22Rv1 (cell line): ENCODE data around the gene ITGA8.

Experiments used
- ZFX ChIP-seq: fragments of 450-650 bp; IDR thresholded peaks from 2 replicates; pipeline ENCODE4 v1.6.1; 2017; ENCODE audit warnings: antibody characterized with exemption, borderline replicate concordance
- TF ChIP-seq, protein P1 (sequence below): fragments of 450-650 bp; IDR thresholded peaks from 2 replicates; pipeline ENCODE4 v1.5.1; 2017; ENCODE audit warnings: mild to moderate bottlenecking

DNA sequence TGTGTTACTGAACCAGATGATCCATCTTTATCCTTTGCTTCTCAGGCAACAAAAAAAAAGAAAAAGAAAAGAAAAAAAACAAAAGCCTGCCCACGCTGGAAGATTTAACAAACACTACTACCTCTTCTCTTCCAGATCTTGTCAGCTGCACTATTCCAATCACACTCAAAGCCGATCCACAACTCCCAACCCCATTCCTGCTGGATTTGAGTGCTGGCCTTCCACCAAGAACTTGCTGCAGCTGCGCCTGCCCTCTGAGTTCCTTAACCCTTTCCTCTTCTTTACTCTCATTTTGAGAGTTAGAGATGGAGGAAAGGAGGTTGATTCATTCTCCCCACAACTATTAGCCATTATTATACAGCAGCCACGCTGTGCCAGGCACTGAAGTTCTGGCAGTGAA, 16.0 kb upstream of the ITGA8 start:
- TF ChIP-seq, protein P1, sequence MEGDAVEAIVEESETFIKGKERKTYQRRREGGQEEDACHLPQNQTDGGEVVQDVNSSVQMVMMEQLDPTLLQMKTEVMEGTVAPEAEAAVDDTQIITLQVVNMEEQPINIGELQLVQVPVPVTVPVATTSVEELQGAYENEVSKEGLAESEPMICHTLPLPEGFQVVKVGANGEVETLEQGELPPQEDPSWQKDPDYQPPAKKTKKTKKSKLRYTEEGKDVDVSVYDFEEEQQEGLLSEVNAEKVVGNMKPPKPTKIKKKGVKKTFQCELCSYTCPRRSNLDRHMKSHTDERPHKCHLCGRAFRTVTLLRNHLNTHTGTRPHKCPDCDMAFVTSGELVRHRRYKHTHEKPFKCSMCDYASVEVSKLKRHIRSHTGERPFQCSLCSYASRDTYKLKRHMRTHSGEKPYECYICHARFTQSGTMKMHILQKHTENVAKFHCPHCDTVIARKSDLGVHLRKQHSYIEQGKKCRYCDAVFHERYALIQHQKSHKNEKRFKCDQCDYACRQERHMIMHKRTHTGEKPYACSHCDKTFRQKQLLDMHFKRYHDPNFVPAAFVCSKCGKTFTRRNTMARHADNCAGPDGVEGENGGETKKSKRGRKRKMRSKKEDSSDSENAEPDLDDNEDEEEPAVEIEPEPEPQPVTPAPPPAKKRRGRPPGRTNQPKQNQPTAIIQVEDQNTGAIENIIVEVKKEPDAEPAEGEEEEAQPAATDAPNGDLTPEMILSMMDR: no peak
- no peak for TF ChIP-seq ZFX
